K562 (cell line): ENCODE data around the gene C16orf74.

Experiments used
- HIVEP1 ChIP-seq: fragments of 250-450 bp; sonication (Bioruptor Pico); IDR thresholded peaks from 2 replicates; pipeline ENCODE4 v1.4.0; 2020; ENCODE audit warnings: mild to moderate bottlenecking
- HMG20B ChIP-seq: fragments of 250-450 bp; sonication (Bioruptor Pico); IDR thresholded peaks from 2 replicates; pipeline ENCODE4 v1.5.0; 2021; ENCODE audit warnings: mild to moderate bottlenecking
- JUND ChIP-seq, 2 experiments: IDR thresholded peaks; 2 replicates in 1 of 2; 3 replicates in 1 of 2; pipeline ENCODE4 v1.6.1; 2011; ENCODE audit warnings: borderline replicate concordance in 2 of 2, low read depth in 2 of 2, low read length in 2 of 2, improper control_type of control experiment in 1 of 2, missing biosample characterization in 1 of 2, missing genetic modification characterization in 1 of 2, missing genetic modification reagents in 1 of 2
- POLR2AphosphoS5 ChIP-seq: IDR thresholded peaks from 2 replicates; pipeline ENCODE4 v1.6.1; 2011; ENCODE audit warnings: mild to moderate bottlenecking, low read depth, low read length, moderate library complexity; ENCODE audit not compliant: control insufficient read depth, insufficient read depth
- SMC3 ChIP-seq: conservative IDR thresholded peaks from 2 replicates; pipeline ENCODE4 v1.6.1; 2011; ENCODE audit warnings: low read depth, low read length, improper control_type of control experiment; ENCODE audit not compliant: insufficient read depth
- TEAD1 ChIP-seq, 2 experiments: fragments of 450-650 bp in 1 of 2; sonication (generic) in 1 of 2; formaldehyde crosslinking; IDR thresholded peaks; 2 replicates each; pipeline versions ENCODE4 v1.4.0 to v1.8.0; 2020 to 2022; ENCODE audit warnings: mild to moderate bottlenecking in 2 of 2, missing genetic modification reagents in 1 of 2
- ZFX ChIP-seq: sonication (generic); formaldehyde crosslinking; IDR thresholded peaks from 2 replicates; pipeline ENCODE4 v1.8.0; 2022; ENCODE audit warnings: mild to moderate bottlenecking, missing genetic modification reagents, moderate library complexity
- ZNF717 ChIP-seq: fragments of 250-450 bp; sonication (Bioruptor Pico); IDR thresholded peaks from 2 replicates; pipeline ENCODE4 v1.5.0; 2021
- TF ChIP-seq, protein P1 (sequence below), 3 experiments: IDR thresholded peaks in 2 of 3; conservative IDR thresholded peaks in 1 of 3; 2 replicates each; pipeline ENCODE4 v1.5.1; 2011 to 2012; ENCODE audit warnings: low read length in 3 of 3, mild to moderate bottlenecking in 3 of 3, control low read depth in 2 of 3, improper control_type of control experiment in 1 of 3, inconsistent platforms in 1 of 3, low read depth in 1 of 3, mixed read lengths in 1 of 3, moderate library complexity in 1 of 3; ENCODE audit not compliant: insufficient read depth in 2 of 3
- TF ChIP-seq, protein P2 (sequence below): sonication (generic); formaldehyde crosslinking; IDR thresholded peaks from 2 replicates; pipeline ENCODE4 v1.9.0; 2022; ENCODE audit warnings: mild to moderate bottlenecking, missing genetic modification reagents
- TF ChIP-seq, protein P3 (sequence below): sonication (generic); formaldehyde crosslinking; IDR thresholded peaks from 2 replicates; pipeline ENCODE4 v1.9.0; 2022; ENCODE audit warnings: mild to moderate bottlenecking, missing genetic modification reagents
- TF ChIP-seq, protein P4 (sequence below): fragments of 450-650 bp; formaldehyde crosslinking; IDR thresholded peaks from 2 replicates; pipeline ENCODE4 v1.4.0; 2020; ENCODE audit warnings: mild to moderate bottlenecking, moderate library complexity
- TF ChIP-seq, protein P5 (sequence below), 2 experiments: fragments of 450-650 bp; formaldehyde crosslinking in 1 of 2; IDR thresholded peaks; 2 replicates each; pipeline versions ENCODE4 v1.4.0 to v1.6.1; 2014 to 2020; ENCODE audit warnings: mild to moderate bottlenecking in 2 of 2, borderline replicate concordance in 1 of 2, low read depth in 1 of 2

DNA sequence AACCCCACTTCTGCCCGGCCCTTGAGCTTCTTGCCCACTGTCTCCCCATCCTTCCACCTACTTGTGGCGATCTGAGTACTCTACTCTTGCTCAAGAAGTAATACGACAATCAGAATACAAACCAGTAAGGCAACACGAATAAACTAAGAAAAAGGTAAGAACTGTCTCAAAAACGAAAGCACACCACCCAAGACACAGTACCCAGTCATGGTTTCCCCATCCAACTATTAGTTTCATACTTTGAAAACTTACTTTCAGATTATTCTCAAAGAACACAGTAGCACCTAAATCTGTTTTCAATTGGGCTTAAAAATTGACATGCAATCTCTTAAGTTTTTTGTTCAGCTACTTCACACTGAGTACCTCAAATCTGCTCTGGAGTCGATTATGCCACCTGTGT is 76.1 kb downstream of the C16orf74 start:
- TF ChIP-seq, protein P1, sequence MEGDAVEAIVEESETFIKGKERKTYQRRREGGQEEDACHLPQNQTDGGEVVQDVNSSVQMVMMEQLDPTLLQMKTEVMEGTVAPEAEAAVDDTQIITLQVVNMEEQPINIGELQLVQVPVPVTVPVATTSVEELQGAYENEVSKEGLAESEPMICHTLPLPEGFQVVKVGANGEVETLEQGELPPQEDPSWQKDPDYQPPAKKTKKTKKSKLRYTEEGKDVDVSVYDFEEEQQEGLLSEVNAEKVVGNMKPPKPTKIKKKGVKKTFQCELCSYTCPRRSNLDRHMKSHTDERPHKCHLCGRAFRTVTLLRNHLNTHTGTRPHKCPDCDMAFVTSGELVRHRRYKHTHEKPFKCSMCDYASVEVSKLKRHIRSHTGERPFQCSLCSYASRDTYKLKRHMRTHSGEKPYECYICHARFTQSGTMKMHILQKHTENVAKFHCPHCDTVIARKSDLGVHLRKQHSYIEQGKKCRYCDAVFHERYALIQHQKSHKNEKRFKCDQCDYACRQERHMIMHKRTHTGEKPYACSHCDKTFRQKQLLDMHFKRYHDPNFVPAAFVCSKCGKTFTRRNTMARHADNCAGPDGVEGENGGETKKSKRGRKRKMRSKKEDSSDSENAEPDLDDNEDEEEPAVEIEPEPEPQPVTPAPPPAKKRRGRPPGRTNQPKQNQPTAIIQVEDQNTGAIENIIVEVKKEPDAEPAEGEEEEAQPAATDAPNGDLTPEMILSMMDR (IDR thresholded peaks at IDR 0.05 in 2 of 3, conservative IDR thresholded peaks at IDR 0.05 in 1 of 3; ENCODE audit: insufficient read depth in 2 of 3, low read depth in 1 of 3, low read length in 3 of 3): no peak
- TF ChIP-seq, protein P2, sequence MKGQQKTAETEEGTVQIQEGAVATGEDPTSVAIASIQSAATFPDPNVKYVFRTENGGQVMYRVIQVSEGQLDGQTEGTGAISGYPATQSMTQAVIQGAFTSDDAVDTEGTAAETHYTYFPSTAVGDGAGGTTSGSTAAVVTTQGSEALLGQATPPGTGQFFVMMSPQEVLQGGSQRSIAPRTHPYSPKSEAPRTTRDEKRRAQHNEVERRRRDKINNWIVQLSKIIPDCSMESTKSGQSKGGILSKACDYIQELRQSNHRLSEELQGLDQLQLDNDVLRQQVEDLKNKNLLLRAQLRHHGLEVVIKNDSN (CRISPR knock-in tag): no peak
- TF ChIP-seq SMC3 (no peak), HIVEP1 (CRISPR knock-in tag) (no peak), POLR2AphosphoS5 (no peak), ZNF717 (CRISPR knock-in tag) (no peak), TEAD1 (CRISPR knock-in tag; IDR thresholded peaks at IDR 0.05) (no peak), HMG20B (CRISPR knock-in tag) (no peak), JUND (IDR thresholded peaks at IDR 0.05; ENCODE audit: borderline replicate concordance, low read depth, low read length) (no peak), JUND (tag; IDR thresholded peaks at IDR 0.05; ENCODE audit: borderline replicate concordance, low read depth, low read length) (no peak), ZFX (CRISPR knock-in tag) (no peak)
- TF ChIP-seq, protein P3, sequence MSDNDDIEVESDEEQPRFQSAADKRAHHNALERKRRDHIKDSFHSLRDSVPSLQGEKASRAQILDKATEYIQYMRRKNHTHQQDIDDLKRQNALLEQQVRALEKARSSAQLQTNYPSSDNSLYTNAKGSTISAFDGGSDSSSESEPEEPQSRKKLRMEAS: no peak
- TF ChIP-seq, protein P4, sequence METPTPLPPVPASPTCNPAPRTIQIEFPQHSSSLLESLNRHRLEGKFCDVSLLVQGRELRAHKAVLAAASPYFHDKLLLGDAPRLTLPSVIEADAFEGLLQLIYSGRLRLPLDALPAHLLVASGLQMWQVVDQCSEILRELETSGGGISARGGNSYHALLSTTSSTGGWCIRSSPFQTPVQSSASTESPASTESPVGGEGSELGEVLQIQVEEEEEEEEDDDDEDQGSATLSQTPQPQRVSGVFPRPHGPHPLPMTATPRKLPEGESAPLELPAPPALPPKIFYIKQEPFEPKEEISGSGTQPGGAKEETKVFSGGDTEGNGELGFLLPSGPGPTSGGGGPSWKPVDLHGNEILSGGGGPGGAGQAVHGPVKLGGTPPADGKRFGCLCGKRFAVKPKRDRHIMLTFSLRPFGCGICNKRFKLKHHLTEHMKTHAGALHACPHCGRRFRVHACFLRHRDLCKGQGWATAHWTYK (CRISPR knock-in tag): no peak
- TF ChIP-seq, protein P5, sequence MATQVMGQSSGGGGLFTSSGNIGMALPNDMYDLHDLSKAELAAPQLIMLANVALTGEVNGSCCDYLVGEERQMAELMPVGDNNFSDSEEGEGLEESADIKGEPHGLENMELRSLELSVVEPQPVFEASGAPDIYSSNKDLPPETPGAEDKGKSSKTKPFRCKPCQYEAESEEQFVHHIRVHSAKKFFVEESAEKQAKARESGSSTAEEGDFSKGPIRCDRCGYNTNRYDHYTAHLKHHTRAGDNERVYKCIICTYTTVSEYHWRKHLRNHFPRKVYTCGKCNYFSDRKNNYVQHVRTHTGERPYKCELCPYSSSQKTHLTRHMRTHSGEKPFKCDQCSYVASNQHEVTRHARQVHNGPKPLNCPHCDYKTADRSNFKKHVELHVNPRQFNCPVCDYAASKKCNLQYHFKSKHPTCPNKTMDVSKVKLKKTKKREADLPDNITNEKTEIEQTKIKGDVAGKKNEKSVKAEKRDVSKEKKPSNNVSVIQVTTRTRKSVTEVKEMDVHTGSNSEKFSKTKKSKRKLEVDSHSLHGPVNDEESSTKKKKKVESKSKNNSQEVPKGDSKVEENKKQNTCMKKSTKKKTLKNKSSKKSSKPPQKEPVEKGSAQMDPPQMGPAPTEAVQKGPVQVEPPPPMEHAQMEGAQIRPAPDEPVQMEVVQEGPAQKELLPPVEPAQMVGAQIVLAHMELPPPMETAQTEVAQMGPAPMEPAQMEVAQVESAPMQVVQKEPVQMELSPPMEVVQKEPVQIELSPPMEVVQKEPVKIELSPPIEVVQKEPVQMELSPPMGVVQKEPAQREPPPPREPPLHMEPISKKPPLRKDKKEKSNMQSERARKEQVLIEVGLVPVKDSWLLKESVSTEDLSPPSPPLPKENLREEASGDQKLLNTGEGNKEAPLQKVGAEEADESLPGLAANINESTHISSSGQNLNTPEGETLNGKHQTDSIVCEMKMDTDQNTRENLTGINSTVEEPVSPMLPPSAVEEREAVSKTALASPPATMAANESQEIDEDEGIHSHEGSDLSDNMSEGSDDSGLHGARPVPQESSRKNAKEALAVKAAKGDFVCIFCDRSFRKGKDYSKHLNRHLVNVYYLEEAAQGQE (IDR thresholded peaks at IDR 0.05; ENCODE audit: borderline replicate concordance): no peak
- TF ChIP-seq, protein P5 (CRISPR knock-in tag; IDR thresholded peaks at IDR 0.05; ENCODE audit: low read depth): no peak
